ENCODE results near the gene MEIOB.

MEIOB gene

GRCh38 chr16:1784977-1785845, 86.8 kb downstream of the MEIOB start:
- DNase-seq = no peak
